Measurements from ENCODE around the gene GPAT2. TPM values are rescaled to one million over a fixed set of nuclear protein-coding genes. Genes with fewer than 3 reads are reported as not detected.
"Not testable (repeated sequence)": the region's sequence is repeated elsewhere in the genome, so short reads cannot be mapped to it uniquely, and the experiment has no call there.

Gene GPAT2
- total RNA-seq, 1 experiment from 2014 or later: not detected

DNA sequence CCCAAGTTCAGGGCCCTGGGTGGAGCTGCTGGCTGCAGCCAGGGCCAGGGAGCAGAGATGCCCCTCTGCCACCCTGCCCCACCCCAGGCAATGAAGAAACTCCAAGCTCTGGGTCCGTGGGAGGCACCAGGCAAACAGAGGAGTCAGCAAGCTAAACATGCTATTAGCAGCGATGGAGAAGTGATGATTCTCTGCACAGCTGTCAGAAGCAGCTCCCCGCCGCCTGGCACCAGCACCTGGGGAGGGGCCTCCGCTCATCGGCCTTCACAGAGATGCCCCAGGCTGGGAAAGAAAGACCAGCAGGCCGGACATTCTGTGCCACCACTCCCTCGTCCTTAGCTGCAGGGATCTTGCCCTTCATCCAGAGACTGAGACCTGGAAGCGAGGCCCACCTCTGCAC, 27.2 kb upstream of the GPAT2 start:
- H3K36me3 ChIP-seq (ENCODE audit: control insufficient read depth, insufficient read depth, low read length); H3K27me3 Mint-ChIP-seq (ENCODE audit: insufficient read depth, unreplicated experiment); H3K27ac Mint-ChIP-seq (ENCODE audit: unreplicated experiment); H3K4me1 Mint-ChIP-seq (ENCODE audit: low read depth, unreplicated experiment); DNase-seq; H3K4me3 Mint-ChIP-seq (ENCODE audit: unreplicated experiment); H3K4me3 ChIP-seq (ENCODE audit: low read depth, low read length); H3K4me1 ChIP-seq; intact Hi-C loops (cut with micrococcal nuclease; ENCODE audit: unreplicated experiment); CTCF ChIA-PET; H3K9me3 ChIP-seq; H3K27me3 ChIP-seq (replicated peaks; ENCODE audit: control insufficient read depth, insufficient read depth, low read length); POLR2A ChIA-PET; H3K9me3 Mint-ChIP-seq (ENCODE audit: unreplicated experiment); H3K36me3 Mint-ChIP-seq (ENCODE audit: insufficient read depth, unreplicated experiment); BruUV-seq (replicated peaks): not testable (repeated sequence)

DNA sequence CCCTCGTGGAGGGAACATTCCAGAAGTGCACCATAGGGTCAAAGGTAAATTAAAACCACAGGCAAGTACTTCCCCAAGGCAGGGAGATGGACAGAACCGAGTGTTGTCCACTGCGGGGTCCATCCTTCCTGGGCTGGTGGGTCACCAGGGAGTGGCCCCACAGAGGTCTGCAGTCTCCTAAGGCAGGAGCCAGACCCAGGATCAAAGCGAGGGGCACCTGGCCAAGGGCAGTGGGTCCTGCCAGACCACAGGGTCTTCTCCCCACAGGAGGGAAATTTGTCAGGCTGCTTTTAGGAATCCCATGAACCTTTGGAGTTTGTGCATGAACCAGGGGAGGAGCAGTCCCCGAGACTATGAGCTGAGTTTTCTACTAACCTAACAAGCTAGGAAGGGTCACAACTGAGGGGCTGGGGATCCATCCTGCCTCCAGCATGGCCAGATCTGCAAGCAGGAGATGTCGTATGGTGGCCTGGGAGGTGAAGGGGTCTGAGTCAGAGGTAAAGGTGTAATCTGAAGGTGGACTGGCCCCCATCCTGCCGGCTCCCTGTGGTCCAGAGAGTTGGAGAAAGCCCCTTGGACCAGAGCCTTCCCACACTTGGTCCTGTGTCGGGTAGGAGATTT, 26.6 kb upstream of the GPAT2 start:
- H3K27me3 ChIP-seq (replicated peaks; ENCODE audit: control insufficient read depth, insufficient read depth, low read length); DNase-seq; H3K27me3 Mint-ChIP-seq (ENCODE audit: insufficient read depth, unreplicated experiment); H3K36me3 ChIP-seq (ENCODE audit: control insufficient read depth, insufficient read depth, low read length); H3K27ac Mint-ChIP-seq (ENCODE audit: unreplicated experiment); BruUV-seq (replicated peaks); H3K4me3 ChIP-seq (ENCODE audit: low read depth, low read length); CTCF ChIA-PET; H3K4me1 ChIP-seq; H3K4me1 Mint-ChIP-seq (ENCODE audit: low read depth, unreplicated experiment); H3K9me3 Mint-ChIP-seq (ENCODE audit: unreplicated experiment); H3K36me3 Mint-ChIP-seq (ENCODE audit: insufficient read depth, unreplicated experiment); H3K4me3 Mint-ChIP-seq (ENCODE audit: unreplicated experiment); intact Hi-C loops (cut with micrococcal nuclease; ENCODE audit: unreplicated experiment); POLR2A ChIA-PET; H3K9me3 ChIP-seq: not testable (repeated sequence)

DNA sequence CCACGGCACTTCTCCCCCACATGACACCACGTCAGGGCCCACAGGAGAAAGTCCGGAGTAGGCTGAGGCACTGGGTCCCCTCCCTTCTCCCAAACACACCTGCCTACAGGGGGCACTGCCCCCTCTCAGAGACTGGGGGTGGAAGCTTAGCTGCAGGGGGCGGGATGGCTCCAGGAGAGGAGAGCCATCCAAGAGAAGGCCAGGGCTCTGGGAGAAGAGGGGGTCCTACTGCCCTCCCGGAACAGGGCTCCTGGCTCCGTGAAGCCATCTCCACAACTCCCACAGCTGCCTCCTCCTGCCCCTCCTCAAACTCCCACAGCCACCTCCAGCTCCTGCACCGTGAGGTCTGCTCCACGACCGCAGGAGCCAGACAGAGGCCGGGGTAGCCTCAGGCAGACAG, 25.6 kb upstream of the GPAT2 start:
- BruUV-seq (replicated peaks); H3K4me1 Mint-ChIP-seq (ENCODE audit: low read depth, unreplicated experiment); H3K4me3 Mint-ChIP-seq (ENCODE audit: unreplicated experiment); H3K4me3 ChIP-seq (ENCODE audit: low read depth, low read length); H3K9me3 Mint-ChIP-seq (ENCODE audit: unreplicated experiment); CTCF ChIA-PET; H3K36me3 Mint-ChIP-seq (ENCODE audit: insufficient read depth, unreplicated experiment); H3K27me3 ChIP-seq (replicated peaks; ENCODE audit: control insufficient read depth, insufficient read depth, low read length); H3K36me3 ChIP-seq (ENCODE audit: control insufficient read depth, insufficient read depth, low read length); POLR2A ChIA-PET; H3K27me3 Mint-ChIP-seq (ENCODE audit: insufficient read depth, unreplicated experiment); H3K4me1 ChIP-seq; H3K27ac Mint-ChIP-seq (ENCODE audit: unreplicated experiment); intact Hi-C loops (cut with micrococcal nuclease; ENCODE audit: unreplicated experiment); H3K9me3 ChIP-seq; DNase-seq: not testable (repeated sequence)

DNA sequence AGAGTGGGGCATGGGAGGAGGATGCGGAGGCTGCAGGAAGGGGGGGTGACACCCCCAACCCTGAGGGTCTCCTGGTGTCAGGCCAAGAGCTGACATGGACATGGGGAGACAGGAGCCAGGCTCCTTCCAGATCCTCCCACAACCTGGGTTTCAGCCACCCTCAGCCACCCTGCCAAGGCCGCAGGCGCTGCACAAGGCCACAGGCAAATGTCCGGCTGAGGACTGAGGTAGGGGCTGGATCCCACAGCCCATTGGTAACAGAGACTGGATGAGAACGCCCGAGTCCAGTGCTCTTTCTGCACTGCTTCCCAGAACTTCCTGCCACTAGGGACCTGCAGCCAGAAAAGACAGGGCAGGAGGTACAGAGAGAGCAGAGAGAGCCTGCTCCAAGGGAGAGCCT, 24.7 kb upstream of the GPAT2 start:
- H3K4me1 Mint-ChIP-seq (ENCODE audit: low read depth, unreplicated experiment); BruUV-seq (replicated peaks); H3K9me3 Mint-ChIP-seq (ENCODE audit: unreplicated experiment); H3K36me3 Mint-ChIP-seq (ENCODE audit: insufficient read depth, unreplicated experiment); H3K4me1 ChIP-seq; H3K4me3 ChIP-seq (ENCODE audit: low read depth, low read length); DNase-seq; H3K4me3 Mint-ChIP-seq (ENCODE audit: unreplicated experiment); POLR2A ChIA-PET; intact Hi-C loops (cut with micrococcal nuclease; ENCODE audit: unreplicated experiment); H3K27me3 ChIP-seq (replicated peaks; ENCODE audit: control insufficient read depth, insufficient read depth, low read length); H3K9me3 ChIP-seq; H3K27ac Mint-ChIP-seq (ENCODE audit: unreplicated experiment); H3K27me3 Mint-ChIP-seq (ENCODE audit: insufficient read depth, unreplicated experiment); H3K36me3 ChIP-seq (ENCODE audit: control insufficient read depth, insufficient read depth, low read length); CTCF ChIA-PET: not testable (repeated sequence)

DNA sequence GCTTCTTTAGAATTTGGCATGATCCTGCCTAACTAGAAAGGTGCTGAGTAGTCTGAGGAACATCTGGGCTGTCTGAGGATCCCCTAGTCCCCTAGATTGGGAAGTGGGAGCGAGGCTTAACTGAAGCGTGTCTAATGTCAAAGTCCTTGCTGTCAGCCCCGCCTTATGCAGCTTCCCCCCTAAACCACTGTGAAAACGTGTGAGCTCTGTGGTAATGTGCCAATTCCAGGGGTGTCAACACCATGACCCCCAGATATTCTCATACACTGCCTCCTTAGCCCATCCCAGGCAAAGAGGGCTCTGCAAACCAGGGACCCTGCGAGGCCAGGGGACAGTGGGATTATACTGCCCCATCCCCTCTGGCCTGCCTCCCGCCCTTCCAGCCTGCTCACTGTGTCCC, 21.1 kb upstream of the GPAT2 start:
- H3K4me1 Mint-ChIP-seq (ENCODE audit: low read depth, unreplicated experiment); H3K36me3 ChIP-seq (ENCODE audit: control insufficient read depth, insufficient read depth, low read length); CTCF ChIA-PET; DNase-seq; H3K4me3 ChIP-seq (ENCODE audit: low read depth, low read length); H3K36me3 Mint-ChIP-seq (ENCODE audit: insufficient read depth, unreplicated experiment); H3K9me3 Mint-ChIP-seq (ENCODE audit: unreplicated experiment); H3K9me3 ChIP-seq; intact Hi-C loops (cut with micrococcal nuclease; ENCODE audit: unreplicated experiment); BruUV-seq (replicated peaks); POLR2A ChIA-PET; H3K27ac Mint-ChIP-seq (ENCODE audit: unreplicated experiment); H3K27me3 Mint-ChIP-seq (ENCODE audit: insufficient read depth, unreplicated experiment); H3K27me3 ChIP-seq (replicated peaks; ENCODE audit: control insufficient read depth, insufficient read depth, low read length); H3K4me3 Mint-ChIP-seq (ENCODE audit: unreplicated experiment); H3K4me1 ChIP-seq: not testable (repeated sequence)

DNA sequence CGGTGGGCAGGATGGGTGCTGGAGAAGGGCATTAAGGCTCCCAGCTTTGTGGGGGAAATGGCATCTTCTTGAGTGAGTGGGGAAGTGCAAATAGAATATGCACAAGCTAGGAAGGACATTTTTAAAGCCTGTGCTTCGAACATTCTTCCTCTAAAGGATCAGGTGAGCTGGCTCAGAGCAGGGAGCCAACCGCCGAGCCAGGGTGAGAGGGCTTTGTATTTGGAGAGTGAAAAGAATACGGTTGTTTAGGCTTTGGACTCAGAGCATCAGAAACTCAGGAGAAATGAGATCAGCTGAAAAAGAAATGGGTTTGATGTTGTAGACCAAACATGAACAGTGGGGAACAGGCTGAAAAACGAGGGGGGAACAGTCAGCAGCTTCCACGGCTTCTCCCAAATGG, 19.8 kb upstream of the GPAT2 start:
- POLR2A ChIA-PET; H3K36me3 Mint-ChIP-seq (ENCODE audit: insufficient read depth, unreplicated experiment); BruUV-seq (replicated peaks): not testable (repeated sequence)

DNA sequence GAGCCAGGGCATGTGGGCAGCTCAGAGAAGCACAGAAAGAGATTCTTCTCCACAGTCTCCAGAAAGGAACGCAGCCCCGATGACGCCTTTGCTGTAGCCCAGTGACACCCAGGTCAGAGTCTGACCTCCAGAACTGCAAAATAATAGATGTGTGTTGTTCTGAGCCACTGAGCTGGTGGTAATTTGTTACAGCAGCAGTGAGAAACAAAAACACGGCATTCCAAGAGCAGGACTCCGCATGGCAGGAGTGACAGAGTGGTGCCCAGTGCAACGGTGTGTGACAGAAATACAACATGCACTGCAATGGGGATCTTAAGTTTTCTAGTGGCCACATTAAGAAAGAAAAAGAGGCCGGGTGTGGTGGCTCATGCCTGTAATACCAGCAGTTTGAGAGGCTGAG, 18.7 kb upstream of the GPAT2 start:
- H3K4me1 Mint-ChIP-seq (ENCODE audit: low read depth, unreplicated experiment); DNase-seq; H3K36me3 ChIP-seq (ENCODE audit: control insufficient read depth, insufficient read depth, low read length); BruUV-seq (replicated peaks); CTCF ChIA-PET; H3K36me3 Mint-ChIP-seq (ENCODE audit: insufficient read depth, unreplicated experiment); H3K4me1 ChIP-seq; H3K27ac Mint-ChIP-seq (ENCODE audit: unreplicated experiment); intact Hi-C loops (cut with micrococcal nuclease; ENCODE audit: unreplicated experiment); H3K27me3 Mint-ChIP-seq (ENCODE audit: insufficient read depth, unreplicated experiment); H3K4me3 Mint-ChIP-seq (ENCODE audit: unreplicated experiment); POLR2A ChIA-PET; H3K4me3 ChIP-seq (ENCODE audit: low read depth, low read length); H3K27me3 ChIP-seq (replicated peaks; ENCODE audit: control insufficient read depth, insufficient read depth, low read length); H3K9me3 ChIP-seq; H3K9me3 Mint-ChIP-seq (ENCODE audit: unreplicated experiment): not testable (repeated sequence)

More for the DNA sequence above, 19.8 kb upstream of the GPAT2 start:
- CTCF ChIA-PET; H3K4me1 Mint-ChIP-seq (ENCODE audit: low read depth, unreplicated experiment); H3K4me3 Mint-ChIP-seq (ENCODE audit: unreplicated experiment); H3K9me3 Mint-ChIP-seq (ENCODE audit: unreplicated experiment); DNase-seq; intact Hi-C loops (cut with micrococcal nuclease; ENCODE audit: unreplicated experiment); H3K4me1 ChIP-seq; H3K4me3 ChIP-seq (ENCODE audit: low read depth, low read length); H3K27ac Mint-ChIP-seq (ENCODE audit: unreplicated experiment); H3K27me3 ChIP-seq (replicated peaks; ENCODE audit: control insufficient read depth, insufficient read depth, low read length); H3K9me3 ChIP-seq; H3K36me3 ChIP-seq (ENCODE audit: control insufficient read depth, insufficient read depth, low read length); H3K27me3 Mint-ChIP-seq (ENCODE audit: insufficient read depth, unreplicated experiment): not testable (repeated sequence)

Measured in Caco-2 (cell line).